ENCODE data around the gene GINS1.

Gene GINS1

GRCh38 chr20:25496165-25496967, 88.9 kb downstream of the GINS1 start:
- TF ChIP-seq, protein P1, sequence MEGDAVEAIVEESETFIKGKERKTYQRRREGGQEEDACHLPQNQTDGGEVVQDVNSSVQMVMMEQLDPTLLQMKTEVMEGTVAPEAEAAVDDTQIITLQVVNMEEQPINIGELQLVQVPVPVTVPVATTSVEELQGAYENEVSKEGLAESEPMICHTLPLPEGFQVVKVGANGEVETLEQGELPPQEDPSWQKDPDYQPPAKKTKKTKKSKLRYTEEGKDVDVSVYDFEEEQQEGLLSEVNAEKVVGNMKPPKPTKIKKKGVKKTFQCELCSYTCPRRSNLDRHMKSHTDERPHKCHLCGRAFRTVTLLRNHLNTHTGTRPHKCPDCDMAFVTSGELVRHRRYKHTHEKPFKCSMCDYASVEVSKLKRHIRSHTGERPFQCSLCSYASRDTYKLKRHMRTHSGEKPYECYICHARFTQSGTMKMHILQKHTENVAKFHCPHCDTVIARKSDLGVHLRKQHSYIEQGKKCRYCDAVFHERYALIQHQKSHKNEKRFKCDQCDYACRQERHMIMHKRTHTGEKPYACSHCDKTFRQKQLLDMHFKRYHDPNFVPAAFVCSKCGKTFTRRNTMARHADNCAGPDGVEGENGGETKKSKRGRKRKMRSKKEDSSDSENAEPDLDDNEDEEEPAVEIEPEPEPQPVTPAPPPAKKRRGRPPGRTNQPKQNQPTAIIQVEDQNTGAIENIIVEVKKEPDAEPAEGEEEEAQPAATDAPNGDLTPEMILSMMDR (IDR thresholded peaks at IDR 0.05; ENCODE audit: insufficient read depth, low read length, missing control alignments) = no peak
- POLR2A ChIA-PET = no interaction called here
- no peak overlapping the region for H3K4me3 ChIP-seq (ENCODE audit: low read depth, low read length)
- no peak for DNase-seq (ENCODE audit: low read depth, low spot score)
- CTCF ChIA-PET = no interaction called here

- DNase-seq (ENCODE audit: low read depth, low spot score) = no peak
- no peak overlapping the region for H3K4me3 ChIP-seq (ENCODE audit: low read depth, low read length)
- ChIA-PET CTCF (no interaction called here), POLR2A (no interaction called here)
- TF ChIP-seq, protein P1 (IDR thresholded peaks at IDR 0.05; ENCODE audit: insufficient read depth, low read length, missing control alignments) = no peak
Observed at GRCh38 chr20:25496968-25497401, 89.5 kb downstream of the GINS1 start.

DNA sequence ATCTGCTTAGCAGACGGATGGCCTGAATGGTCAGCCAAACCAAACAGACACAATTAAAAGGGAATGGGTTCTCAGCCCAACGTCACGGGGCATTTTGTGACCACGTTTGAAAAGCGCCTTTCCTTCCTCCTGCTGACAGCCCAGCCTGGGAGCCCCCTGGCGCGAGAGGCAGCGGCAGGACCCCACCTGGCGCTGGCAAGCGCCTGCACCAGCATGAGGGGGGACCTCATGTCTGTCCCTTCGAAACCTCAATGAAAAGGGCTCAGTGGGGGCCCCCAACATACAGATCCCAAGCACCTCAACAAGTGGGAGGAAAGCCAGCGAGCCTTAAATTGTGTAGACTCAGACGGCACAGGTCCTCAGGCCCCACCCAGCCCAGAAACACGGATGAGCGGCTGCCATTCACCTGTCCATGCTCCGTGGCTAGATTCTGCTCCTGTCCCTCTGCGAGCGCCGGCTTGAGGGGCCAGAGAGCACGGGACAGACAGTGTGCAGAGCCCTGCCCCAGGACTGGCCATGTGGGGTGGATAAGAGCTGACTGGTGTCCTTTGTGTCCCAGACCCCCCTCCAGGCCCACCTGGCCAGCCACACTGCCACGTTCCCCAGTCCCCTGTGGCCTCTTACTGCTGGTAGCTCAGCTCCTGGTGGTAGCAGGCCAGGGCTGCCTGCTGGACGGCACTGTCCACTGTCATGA, 90.3 kb downstream of the GINS1 start:
- TF ChIP-seq, protein P1 (IDR thresholded peaks at IDR 0.05; ENCODE audit: insufficient read depth, low read length, missing control alignments) = no peak
- POLR2A ChIA-PET = no interaction called here
- no peak for DNase-seq (ENCODE audit: low read depth, low spot score)
- no peak overlapping the region for H3K4me3 ChIP-seq (ENCODE audit: low read depth, low read length)
- CTCF ChIA-PET = no interaction called here

Data from AG04449 (cell line).